Vagina (tissue), 2 donors: Measurements from ENCODE around the gene NOTCH4.
"Not testable (repeated sequence)": the region's sequence is repeated elsewhere in the genome, so short reads cannot be mapped to it uniquely, and the experiment has no call there.

ENCODE experiments used
- CTCF ChIP-seq, 3 experiments: fragments of 450-650 bp in 2 of 3; fragments of 200-600 bp in 1 of 3; sonication (generic) in 1 of 3; IDR thresholded peaks; one replicate each; pipeline ENCODE4 v1.5.1; 2017 to 2019; ENCODE audit warnings: antibody characterized with exemption in 3 of 3, mild to moderate bottlenecking in 2 of 3, moderate library complexity in 2 of 3
- POLR2A ChIP-seq, 2 donors: fragments of 450-650 bp; IDR thresholded peaks; one replicate each; pipeline ENCODE4 v1.6.1; 2017; ENCODE audit warnings: antibody characterized with exemption in 2 of 2, mild to moderate bottlenecking in 2 of 2, moderate library complexity in 2 of 2

- TF ChIP-seq POLR2A, CTCF (IDR thresholded peaks at IDR 0.05): not testable (repeated sequence)
Observed at GRCh38 chr6:32187725-32188380, 36.0 kb downstream of the NOTCH4 start.
